NCI-H774 (cell line): ENCODE measurements around the gene UNC5B.
A peak's percentile ranks its signal among the peaks of the same experiment; 100 is the strongest.

Source experiments
- DNase-seq: peaks from one replicate; lab custom pipeline; 2025; lab: John Stamatoyannopoulos, UW

Gene UNC5B

GRCh38 chr10:71254834-71255549 lies 42.6 kb downstream of the UNC5B start:
- DNase-seq = no peak

GRCh38 chr10:71255550-71255807 lies 43.1 kb downstream of the UNC5B start:
- DNase-seq = no peak

- peak; percentile 49 for DNase-seq
Observed at GRCh38 chr10:71255808-71256660, 43.7 kb downstream of the UNC5B start.

GRCh38 chr10:71256661-71257318 lies 44.4 kb downstream of the UNC5B start:
- no peak for DNase-seq

- DNase-seq = no peak
Observed at GRCh38 chr10:71257319-71257997, 45.1 kb downstream of the UNC5B start.

GRCh38 chr10:71258046-71258445 lies 45.7 kb downstream of the UNC5B start:
- DNase-seq = no peak

GRCh38 chr10:71258446-71259145 lies 46.2 kb downstream of the UNC5B start:
- no peak for DNase-seq

GRCh38 chr10:71259282-71259681 lies 46.9 kb downstream of the UNC5B start:
- DNase-seq = no peak

- DNase-seq = no peak
Observed at GRCh38 chr10:71259815-71260501, 47.6 kb downstream of the UNC5B start.

- no peak for DNase-seq
Observed at GRCh38 chr10:71260622-71261325, 48.4 kb downstream of the UNC5B start.

- no peak for DNase-seq
Observed at GRCh38 chr10:71262027-71262426, 49.7 kb downstream of the UNC5B start.

- DNase-seq = no peak
Observed at GRCh38 chr10:71262817-71263216, 50.4 kb downstream of the UNC5B start.

GRCh38 chr10:71263376-71263775 lies 51.0 kb downstream of the UNC5B start:
- no peak for DNase-seq

- no peak for DNase-seq
Observed at GRCh38 chr10:71264345-71265200, 52.2 kb downstream of the UNC5B start.

- no peak for DNase-seq
Observed at GRCh38 chr10:71265201-71265575, 52.8 kb downstream of the UNC5B start.

- no peak for DNase-seq
Observed at GRCh38 chr10:71265618-71266146, 53.3 kb downstream of the UNC5B start.

GRCh38 chr10:71266147-71266917 lies 54.0 kb downstream of the UNC5B start:
- no peak for DNase-seq

GRCh38 chr10:71266918-71267442 lies 54.6 kb downstream of the UNC5B start:
- DNase-seq = no peak
